Bronchus fibroblast of lung (primary cell): ENCODE results near the gene NEMP1. TPM values are rescaled to one million over a fixed set of nuclear protein-coding genes. Genes with fewer than 3 reads are reported as not detected.

Source experiments
- total RNA-seq: library from RNA; depleted of rRNA; stranded (reverse); fragments of >200 nt; gene quantifications from 2 replicates; pipeline ENCODE4 v1.2.3, GENCODE V29; 2015

Gene NEMP1, protein sequence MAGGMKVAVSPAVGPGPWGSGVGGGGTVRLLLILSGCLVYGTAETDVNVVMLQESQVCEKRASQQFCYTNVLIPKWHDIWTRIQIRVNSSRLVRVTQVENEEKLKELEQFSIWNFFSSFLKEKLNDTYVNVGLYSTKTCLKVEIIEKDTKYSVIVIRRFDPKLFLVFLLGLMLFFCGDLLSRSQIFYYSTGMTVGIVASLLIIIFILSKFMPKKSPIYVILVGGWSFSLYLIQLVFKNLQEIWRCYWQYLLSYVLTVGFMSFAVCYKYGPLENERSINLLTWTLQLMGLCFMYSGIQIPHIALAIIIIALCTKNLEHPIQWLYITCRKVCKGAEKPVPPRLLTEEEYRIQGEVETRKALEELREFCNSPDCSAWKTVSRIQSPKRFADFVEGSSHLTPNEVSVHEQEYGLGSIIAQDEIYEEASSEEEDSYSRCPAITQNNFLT
- 9.5 and 11.4 TPM in 2 replicates for total RNA-seq

GRCh38 chr12:57078519-57079404 is at the start of gene NEMP1:
Gene NEMP1 (minus strand): TSS chr12:57078791. CDS start chr12:57078745, 46 bp downstream.

GRCh38 chr12:57127726-57128518 is 49.3 kb upstream of the NEMP1 start, which contains the start of gene LRP1:
Gene LRP1 (plus strand): TSS chr12:57128483. CDS start chr12:57128965, 482 bp downstream.

GRCh38 chr12:57111031-57111734 is 32.6 kb upstream of the NEMP1 start, which contains the start of gene STAT6:
Gene STAT6 (minus strand): TSS chr12:57111362. CDS start chr12:57108278, 3,084 bp downstream.

DNA sequence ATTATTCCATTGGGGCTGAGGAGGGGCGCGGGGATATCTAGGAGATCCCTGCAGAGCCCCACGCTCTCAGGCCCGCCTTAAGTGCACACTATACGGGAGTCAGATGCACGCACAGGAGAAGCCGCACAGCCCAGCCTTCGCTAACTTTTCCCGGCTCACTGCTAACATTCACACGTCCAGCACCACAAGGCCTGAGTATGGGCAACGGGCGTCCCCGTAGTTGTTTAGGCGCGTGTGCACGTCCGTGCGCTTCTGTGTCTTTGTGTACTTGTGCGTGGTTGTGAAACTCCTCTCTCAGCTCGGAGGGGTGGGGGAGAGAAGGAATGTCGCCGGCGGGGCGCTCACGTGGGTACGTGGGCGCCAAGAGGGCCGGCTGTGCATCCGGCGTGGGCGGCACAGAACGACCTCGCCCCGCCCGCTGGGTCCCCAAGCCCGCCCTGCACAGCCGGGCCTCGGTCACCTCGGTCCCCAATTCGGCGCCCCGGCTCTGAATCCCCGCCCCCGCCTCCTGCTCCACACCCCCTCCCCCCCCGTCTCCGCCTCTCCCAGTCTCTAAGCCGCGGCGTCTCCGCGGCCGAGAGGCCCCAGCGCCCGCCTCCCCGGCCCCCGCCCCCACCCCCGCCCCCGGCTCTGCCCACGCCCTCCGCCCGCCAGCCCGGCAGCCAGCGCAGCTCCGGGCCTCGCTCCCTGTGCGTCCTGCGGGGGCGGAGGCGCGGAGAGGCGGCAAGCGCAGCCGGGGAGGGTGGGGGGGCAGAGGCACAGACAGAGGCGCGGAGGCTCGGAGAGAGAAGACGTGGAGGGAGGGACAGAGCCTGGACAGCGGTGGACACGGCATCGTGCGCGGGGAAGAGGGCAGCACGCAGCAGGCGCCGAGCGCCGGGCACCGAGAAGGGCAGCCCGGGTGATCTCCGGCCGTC is 10.0 kb upstream of the NEMP1 start, which contains the start of gene NAB2:
NAB2 (plus strand) TSS at position 761 of the 917 bp plus-strand sequence. CDS start 158 bp downstream, outside the sequence.

DNA sequence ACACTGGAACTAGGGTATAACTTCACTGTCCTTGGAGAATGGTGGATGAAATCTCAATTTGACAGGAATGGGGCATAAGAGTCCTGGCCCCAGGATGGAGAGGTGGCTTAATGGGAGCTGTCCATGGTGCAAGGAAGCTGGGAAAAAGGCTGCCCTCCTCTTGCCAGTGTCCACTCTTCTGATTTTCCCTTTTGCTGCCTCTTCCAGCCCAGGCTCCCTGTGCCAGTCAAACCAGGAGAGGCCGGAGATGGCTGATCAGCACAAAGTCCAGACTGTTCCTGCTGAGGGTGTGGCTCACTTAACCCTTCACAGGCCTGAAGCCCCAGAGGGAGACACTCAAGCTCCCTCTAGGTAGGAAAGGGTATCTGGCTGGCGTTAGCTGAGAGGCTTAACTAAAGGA is 28.7 kb downstream of the NEMP1 start, which contains the start of gene MYO1A:
MYO1A (minus strand) TSS at position 240 of the 400 bp plus-strand sequence. CDS start 1,806 bp downstream, outside the sequence.

DNA sequence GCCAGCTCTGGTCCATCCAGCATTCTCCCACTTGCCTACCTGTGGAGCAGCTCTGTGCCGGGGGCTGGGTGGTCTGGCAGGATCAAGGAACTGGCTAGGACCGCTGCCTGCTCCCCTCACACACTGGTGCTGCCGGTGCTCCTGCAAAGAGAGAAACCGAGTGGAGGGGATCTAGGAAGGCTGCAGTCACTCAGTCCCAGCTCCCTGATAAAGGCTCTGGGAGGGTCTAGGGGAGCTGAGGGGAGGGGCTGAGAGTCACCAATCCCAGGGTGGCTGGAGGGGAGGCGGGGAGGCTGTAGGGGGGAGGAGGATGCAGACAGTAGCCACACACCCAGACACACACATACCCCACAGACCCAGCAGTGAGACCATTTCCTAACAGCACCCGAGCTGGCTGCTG is 62.2 kb downstream of the NEMP1 start, which contains the start of gene TAC3:
TAC3 (minus strand) TSS at position 182 of the 400 bp plus-strand sequence. CDS start 732 bp downstream, outside the sequence.

GRCh38 chr12:57005980-57006808 is 72.4 kb downstream of the NEMP1 start, which contains the start of gene ZBTB39:
Gene ZBTB39 (minus strand): TSS chr12:57006546. CDS start chr12:57004917, 1,629 bp downstream.

Other genes starting within 250 kb of the NEMP1 start
- gene SDR9C7, start 144.4 kb downstream of the NEMP1 start, total RNA-seq = not detected in 2 replicates
- gene RDH16, start 121.2 kb downstream of the NEMP1 start, total RNA-seq = under 0.01 TPM in 1 of 2 replicates, not detected in the other
- 2.8 and 3.4 TPM in 2 replicates for gene ZBTB39, start 72.2 kb downstream of the NEMP1 start, total RNA-seq
- 0.34 TPM in 1 of 2 replicates, not detected in the other for gene TAC3, start 62.3 kb downstream of the NEMP1 start, total RNA-seq
- not detected in 2 replicates for gene MYO1A, start 28.7 kb downstream of the NEMP1 start, total RNA-seq
- 45.7 and 49.2 TPM in 2 replicates for gene NAB2, start 10.3 kb upstream of the NEMP1 start, total RNA-seq
- gene STAT6, start 32.6 kb upstream of the NEMP1 start, total RNA-seq = 64.7 and 73.6 TPM in 2 replicates
- gene LRP1, start 49.7 kb upstream of the NEMP1 start, total RNA-seq = 29.8 and 32.9 TPM in 2 replicates
- not detected in 2 replicates for gene LRP1-AS, start 68.8 kb upstream of the NEMP1 start, total RNA-seq
- 0.50 and 1.5 TPM in 2 replicates for gene NXPH4, start 138.0 kb upstream of the NEMP1 start, total RNA-seq
- 293 and 322 TPM in 2 replicates for gene SHMT2, start 150.9 kb upstream of the NEMP1 start, total RNA-seq
- 0.50 and 0.59 TPM in 2 replicates for gene STAC3, start 172.4 kb upstream of the NEMP1 start, total RNA-seq